ENCODE results near the gene UGT1A7.

DNA sequence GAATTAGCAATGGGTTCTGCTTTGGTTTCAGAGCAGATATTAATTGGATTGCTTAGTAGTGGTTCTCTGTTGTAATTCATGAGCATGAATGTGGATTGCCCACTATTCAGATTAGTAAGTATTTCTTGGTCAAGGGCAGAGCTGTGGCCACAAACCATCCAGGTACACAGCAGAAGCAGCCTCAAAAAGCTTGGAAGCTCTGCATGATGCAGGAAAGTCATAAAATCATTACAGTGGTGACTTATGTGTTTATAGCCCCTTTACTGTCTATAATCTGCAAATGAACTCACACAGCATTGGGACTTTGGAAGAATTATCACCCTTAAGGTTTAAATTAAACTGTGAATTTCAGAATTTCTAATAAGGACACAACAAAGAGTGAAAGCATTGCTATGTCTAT lies 76.4 kb downstream of the UGT1A7 start:
- TF ChIP-seq, protein P1, sequence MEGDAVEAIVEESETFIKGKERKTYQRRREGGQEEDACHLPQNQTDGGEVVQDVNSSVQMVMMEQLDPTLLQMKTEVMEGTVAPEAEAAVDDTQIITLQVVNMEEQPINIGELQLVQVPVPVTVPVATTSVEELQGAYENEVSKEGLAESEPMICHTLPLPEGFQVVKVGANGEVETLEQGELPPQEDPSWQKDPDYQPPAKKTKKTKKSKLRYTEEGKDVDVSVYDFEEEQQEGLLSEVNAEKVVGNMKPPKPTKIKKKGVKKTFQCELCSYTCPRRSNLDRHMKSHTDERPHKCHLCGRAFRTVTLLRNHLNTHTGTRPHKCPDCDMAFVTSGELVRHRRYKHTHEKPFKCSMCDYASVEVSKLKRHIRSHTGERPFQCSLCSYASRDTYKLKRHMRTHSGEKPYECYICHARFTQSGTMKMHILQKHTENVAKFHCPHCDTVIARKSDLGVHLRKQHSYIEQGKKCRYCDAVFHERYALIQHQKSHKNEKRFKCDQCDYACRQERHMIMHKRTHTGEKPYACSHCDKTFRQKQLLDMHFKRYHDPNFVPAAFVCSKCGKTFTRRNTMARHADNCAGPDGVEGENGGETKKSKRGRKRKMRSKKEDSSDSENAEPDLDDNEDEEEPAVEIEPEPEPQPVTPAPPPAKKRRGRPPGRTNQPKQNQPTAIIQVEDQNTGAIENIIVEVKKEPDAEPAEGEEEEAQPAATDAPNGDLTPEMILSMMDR (IDR thresholded peaks at IDR 0.05), result no peak
- no peak for TF ChIP-seq POLR2A (IDR thresholded peaks at IDR 0.05)

Measured in testis (tissue), 2 donors.